OCI-LY1 (cell line): Measurements from ENCODE around the gene PDS5B.

Experiments used
- H2AFZ ChIP-seq: fragments of 200-600 bp; sonication (generic), shearing (Covaris generic); 2 replicates; pipeline ENCODE4 v1.6.0; 2014; ENCODE audit warnings: antibody characterized with exemption, mild to moderate bottlenecking, low read length
- H3F3A ChIP-seq: fragments of 200-600 bp; sonication (generic), shearing (Covaris generic); 2 replicates; pipeline ENCODE4 v1.6.0; 2014; ENCODE audit warnings: mild to moderate bottlenecking, antibody characterized with exemption, low read length, moderate library complexity; ENCODE audit not compliant: insufficient read depth
- H3K27ac ChIP-seq: fragments of 200-600 bp; sonication (generic); 2 replicates; pipeline ENCODE4 v1.5.1; 2014; ENCODE audit warnings: low read length, mixed run types, mild to moderate bottlenecking, low read depth; ENCODE audit not compliant: poor library complexity, severe bottlenecking
- H3K27me3 ChIP-seq: fragments of 200-600 bp; sonication (generic); 2 replicates; pipeline ENCODE4 v1.6.0; 2014; ENCODE audit warnings: antibody characterized with exemption, mild to moderate bottlenecking, low read length, moderate library complexity; ENCODE audit not compliant: insufficient read depth
- H3K36me3 ChIP-seq: fragments of 200-600 bp; sonication (generic); 2 replicates; pipeline ENCODE4 v1.6.1; 2014; ENCODE audit warnings: mild to moderate bottlenecking, antibody characterized with exemption, low read length, moderate library complexity, mixed read lengths; ENCODE audit not compliant: insufficient read depth
- H3K4me1 ChIP-seq: fragments of 200-600 bp; sonication (generic); 2 replicates; pipeline ENCODE4 v1.5.1; 2014; ENCODE audit warnings: mild to moderate bottlenecking, low read length, moderate library complexity; ENCODE audit not compliant: insufficient read depth, severe bottlenecking
- H3K4me2 ChIP-seq: fragments of 200-600 bp; sonication (generic), shearing (Covaris generic); 2 replicates; pipeline ENCODE4 v1.6.1; 2014; ENCODE audit warnings: low read length
- H3K4me3 ChIP-seq: fragments of 200-600 bp; sonication (generic); 2 replicates; pipeline ENCODE4 v1.5.1; 2014; ENCODE audit warnings: low read length, low read depth, mild to moderate bottlenecking, mixed read lengths; ENCODE audit not compliant: poor library complexity, severe bottlenecking
- H3K79me2 ChIP-seq: fragments of 200-600 bp; shearing (Covaris generic); 2 replicates; pipeline ENCODE4 v1.6.1; 2016; ENCODE audit warnings: mixed run types, low read length, mixed read lengths; ENCODE audit not compliant: insufficient read depth
- H3K9ac ChIP-seq: fragments of 200-600 bp; sonication (generic), shearing (Covaris generic); 2 replicates; pipeline ENCODE4 v1.6.1; 2014; ENCODE audit warnings: mild to moderate bottlenecking, low read length, mixed read lengths
- H3K9me2 ChIP-seq: fragments of 200-600 bp; sonication (generic), shearing (Covaris generic); 2 replicates; pipeline ENCODE4 v1.6.1; 2014; ENCODE audit warnings: low read depth, mild to moderate bottlenecking, low read length, mixed read lengths
- H3K9me3 ChIP-seq: fragments of 200-600 bp; shearing (Covaris generic); 2 replicates; pipeline ENCODE4 v1.6.1; 2014; ENCODE audit warnings: low read length, mixed read lengths
- H4K20me1 ChIP-seq: fragments of 200-600 bp; sonication (generic), shearing (Covaris generic); 2 replicates; pipeline ENCODE4 v1.6.0; 2016; ENCODE audit warnings: mild to moderate bottlenecking, low read length; ENCODE audit not compliant: insufficient read depth
- CTCF ChIP-seq: fragments of 200-600 bp; sonication (generic), shearing (Covaris generic); IDR thresholded peaks from 2 replicates; pipeline ENCODE4 v1.5.1; 2017; ENCODE audit warnings: mild to moderate bottlenecking, antibody characterized with exemption, low read length, moderate library complexity, mixed read lengths
- EZH2 ChIP-seq: fragments of 200-600 bp; sonication (generic), shearing (Covaris generic); IDR thresholded peaks from 2 replicates; pipeline ENCODE4 v1.8.0; 2017; ENCODE audit warnings: borderline replicate concordance, mixed run types, mild to moderate bottlenecking, antibody characterized with exemption, low read length, moderate library complexity, mixed read lengths

The PDS5B gene

GRCh38 chr13:32585550-32586079, 637 bp upstream of the PDS5B start:
- Histone ChIP-seq H2AFZ (no peak overlapping the region), H3K27me3 (no peaks in the 10 kb centered on the region), H3K4me1 (peaks cover 31% of the 10 kb centered on the region), H3K36me3 (no peaks in the 10 kb centered on the region), H3F3A (no peaks in the 10 kb centered on the region), H3K27ac (no peak overlapping the region), H3K9me2 (no peaks in the 10 kb centered on the region), H3K9me3 (no peaks in the 10 kb centered on the region), H3K79me2 (peaks cover 35% of the 10 kb centered on the region), H3K4me2 (peak overlapping the region; percentile 83), H3K4me3 (peak overlapping the region; percentile 74), H3K9ac (peak overlapping the region; percentile 68), H4K20me1 (no peaks in the 10 kb centered on the region)
- TF ChIP-seq CTCF, result no peak
- no peak for TF ChIP-seq EZH2

GRCh38 chr13:32587011-32587810, 959 bp downstream of the PDS5B start:
- Histone ChIP-seq H3K36me3 (no peaks in the 10 kb centered on the region), H3K4me3 (peak overlapping the region; percentile 70), H3K27ac (peak overlapping the region; percentile 71), H3K4me1 (peaks cover 31% of the 10 kb centered on the region), H3K9me2 (no peaks in the 10 kb centered on the region), H3K4me2 (peak overlapping the region; percentile 94), H3K79me2 (peaks cover 51% of the 10 kb centered on the region), H3F3A (no peaks in the 10 kb centered on the region), H3K9me3 (no peaks in the 10 kb centered on the region), H3K27me3 (no peaks in the 10 kb centered on the region), H2AFZ (no peak overlapping the region), H3K9ac (peak overlapping the region; percentile 69), H4K20me1 (no peaks in the 10 kb centered on the region)
- no peak for TF ChIP-seq CTCF
- no peak for TF ChIP-seq EZH2

- Histone ChIP-seq H3K9me3 (no peaks in the 10 kb centered on the region), H3K4me1 (peaks cover 31% of the 10 kb centered on the region), H3F3A (no peaks in the 10 kb centered on the region), H3K27ac (peak overlapping the region; percentile 71), H3K27me3 (no peaks in the 10 kb centered on the region), H2AFZ (no peak overlapping the region), H3K9ac (peak overlapping the region; percentile 69), H3K9me2 (no peaks in the 10 kb centered on the region), H4K20me1 (no peaks in the 10 kb centered on the region), H3K79me2 (peaks cover 55% of the 10 kb centered on the region), H3K4me2 (peak overlapping the region; percentile 94), H3K36me3 (no peaks in the 10 kb centered on the region), H3K4me3 (peak overlapping the region; percentile 70)
- TF ChIP-seq EZH2, result no peak
- no peak for TF ChIP-seq CTCF
Observed at GRCh38 chr13:32587811-32588170, 1.5 kb downstream of the PDS5B start.
